ENCODE results near the gene BTBD2. TPM values are rescaled to one million over a fixed set of nuclear protein-coding genes. Genes with fewer than 3 reads are reported as not detected.

Gene BTBD2
- total and polyA plus RNA-seq, 2 of the 13 experiments (the other 11 are each of a cell fraction or from before 2014, with no cell fraction given) = 28.1 to 45.3 TPM

- no peak for TF ChIP-seq ETV6 (CRISPR knock-in tag; conservative IDR thresholded peaks at IDR 0.05)
- TF ChIP-seq TBL1XR1 (IDR thresholded peaks at IDR 0.05; ENCODE audit: borderline replicate concordance, low read length, partially characterized antibody) = no peak
- no peak for TF ChIP-seq ZNF230 (CRISPR knock-in tag; IDR thresholded peaks at IDR 0.05)
- TF ChIP-seq, protein P1, sequence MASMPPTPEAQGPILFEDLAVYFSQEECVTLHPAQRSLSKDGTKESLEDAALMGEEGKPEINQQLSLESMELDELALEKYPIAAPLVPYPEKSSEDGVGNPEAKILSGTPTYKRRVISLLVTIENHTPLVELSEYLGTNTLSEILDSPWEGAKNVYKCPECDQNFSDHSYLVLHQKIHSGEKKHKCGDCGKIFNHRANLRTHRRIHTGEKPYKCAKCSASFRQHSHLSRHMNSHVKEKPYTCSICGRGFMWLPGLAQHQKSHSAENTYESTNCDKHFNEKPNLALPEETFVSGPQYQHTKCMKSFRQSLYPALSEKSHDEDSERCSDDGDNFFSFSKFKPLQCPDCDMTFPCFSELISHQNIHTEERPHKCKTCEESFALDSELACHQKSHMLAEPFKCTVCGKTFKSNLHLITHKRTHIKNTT (CRISPR knock-in tag; IDR thresholded peaks at IDR 0.05) = no peak
- TF ChIP-seq ZNF337 (CRISPR knock-in tag; IDR thresholded peaks at IDR 0.05; ENCODE audit: borderline replicate concordance, low read depth) = no peak
- TF ChIP-seq ZNF12 (CRISPR knock-in tag; IDR thresholded peaks at IDR 0.05) = no peak
Observed at GRCh38 chr19:2016041-2016807, 710 bp upstream of the BTBD2 start (continued).

DNA sequence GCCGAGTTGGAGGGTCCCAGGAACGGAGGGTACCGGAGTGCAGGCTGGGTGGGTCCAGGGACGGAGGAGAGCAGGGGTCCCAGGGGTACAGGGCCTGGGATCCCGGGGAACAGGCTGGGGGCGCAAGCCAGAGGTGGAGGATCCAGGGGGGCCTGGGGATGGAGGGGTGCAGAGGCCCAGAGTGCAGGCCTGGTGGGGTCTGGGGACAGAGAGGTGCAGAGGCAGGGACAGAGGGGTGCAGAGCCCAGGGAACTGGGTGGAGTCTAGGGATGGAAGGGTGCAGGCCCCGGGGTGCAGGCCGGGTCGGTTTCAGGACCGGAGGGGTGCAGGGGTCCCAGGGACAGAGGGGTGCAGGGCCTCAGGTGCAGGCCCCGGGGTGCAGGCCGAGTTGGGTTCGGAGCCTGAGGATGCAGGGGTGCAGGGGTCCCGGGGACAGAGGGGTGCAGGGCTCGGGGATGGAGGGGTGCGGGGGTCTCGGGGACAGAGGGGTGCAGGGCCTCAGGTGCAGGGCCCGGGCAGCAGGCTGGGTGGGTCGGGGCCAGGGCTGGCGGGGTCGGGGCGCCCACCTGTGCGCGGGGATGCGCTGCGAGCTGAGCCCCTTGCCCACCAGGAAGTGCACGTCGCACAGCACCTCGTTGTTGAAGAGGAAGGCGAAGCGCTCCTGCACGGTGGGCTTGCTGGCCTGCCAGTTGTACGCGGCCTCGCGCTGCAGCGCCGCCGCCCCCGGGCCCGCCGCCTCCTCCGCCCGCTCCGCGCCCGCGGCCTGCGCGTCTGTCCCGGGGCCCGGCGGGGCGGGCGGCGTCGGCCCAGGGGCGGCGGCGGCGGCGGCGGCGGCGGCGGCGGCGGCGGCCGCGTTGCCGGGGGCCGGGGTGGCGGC lies 545 bp downstream of the BTBD2 start:
- no TSS peak for BruUV-seq (replicated peaks)
- Histone ChIP-seq H3K27ac (ENCODE audit: extremely low read length, insufficient read depth, low read length) (no peak overlapping the region), H4K20me1 (ENCODE audit: insufficient read depth, low read length) (peaks cover 2% of the 10 kb centered on the region; the same call in 1 of the 2 replicates), H3K4me1 (ENCODE audit: insufficient read depth, low read length) (peaks cover 23% of the 10 kb centered on the region), H3K27me3 (ENCODE audit: control insufficient read depth in 1 of 2, insufficient read depth in 2 of 2, low read length in 2 of 2) (no peaks in the 10 kb centered on the region), H3K79me2 (ENCODE audit: insufficient read depth, low read length) (peaks cover 2% of the 10 kb centered on the region), H3K4me2 (ENCODE audit: low read depth, low read length) (peak overlapping the region; percentile 80), H2AFZ (ENCODE audit: low read length) (no peak overlapping the region), H3K4me3 (replicated peaks in 1 of 3; ENCODE audit: insufficient read depth in 1 of 3, low read depth in 2 of 3, low read length in 3 of 3) (peak overlapping the region; percentile 67 to 88 (median 78)), H3K9ac (ENCODE audit: insufficient read depth, low read depth, low read length) (peak overlapping the region; percentile 67; the same call in 1 of the 2 replicates), H3K36me3 (replicated peaks in 1 of 2; ENCODE audit: control insufficient read depth in 1 of 2, insufficient read depth in 2 of 2, low read length in 2 of 2) (no peaks in the 10 kb centered on the region), H3K9me3 (ENCODE audit: low read length) (no peaks in the 10 kb centered on the region)
- intact Hi-C loops (cut with micrococcal nuclease; ENCODE audit: unreplicated experiment) = loop anchor here (1.0 to 10.0 kb wide), 2 partner anchors 54 to 140 kb away; partner anchors contain the start of gene AP3D1
- ChIA-PET POLR2A (no interaction called here), CTCF (ENCODE audit: low intra/inter-chr PET ratio, low total read pairs) (no interaction called here)
- ATAC-seq (peak; percentile 13), FAIRE-seq (no peak), DNase-seq (ENCODE audit: low spot score) (no peak)
- 46% methylated on average over 14 of the region's 74 CpGs for whole genome bisulfite sequencing (ENCODE audit: low lambda C conversion rate)
- in situ Hi-C loops (cut with HindIII; ENCODE audit: extremely low pct_ligation_motif_present, low pct_unique_long_range_greater_than_20kb) = no loop called here
- 0 out of 2 replicates have a peak, but pooled peaks have one; percentile 22 for TF ChIP-seq TMF1 (CRISPR knock-in tag; IDR thresholded peaks at IDR 0.05; ENCODE audit: low read depth)
- no peak for TF ChIP-seq ZNF317 (CRISPR knock-in tag; IDR thresholded peaks at IDR 0.05)
- no peak for TF ChIP-seq ZNF576 (CRISPR knock-in tag; IDR thresholded peaks at IDR 0.05)
- no peak for TF ChIP-seq ELF4 (CRISPR knock-in tag; IDR thresholded peaks at IDR 0.05; ENCODE audit: borderline replicate concordance)
- TF ChIP-seq, protein P2, sequence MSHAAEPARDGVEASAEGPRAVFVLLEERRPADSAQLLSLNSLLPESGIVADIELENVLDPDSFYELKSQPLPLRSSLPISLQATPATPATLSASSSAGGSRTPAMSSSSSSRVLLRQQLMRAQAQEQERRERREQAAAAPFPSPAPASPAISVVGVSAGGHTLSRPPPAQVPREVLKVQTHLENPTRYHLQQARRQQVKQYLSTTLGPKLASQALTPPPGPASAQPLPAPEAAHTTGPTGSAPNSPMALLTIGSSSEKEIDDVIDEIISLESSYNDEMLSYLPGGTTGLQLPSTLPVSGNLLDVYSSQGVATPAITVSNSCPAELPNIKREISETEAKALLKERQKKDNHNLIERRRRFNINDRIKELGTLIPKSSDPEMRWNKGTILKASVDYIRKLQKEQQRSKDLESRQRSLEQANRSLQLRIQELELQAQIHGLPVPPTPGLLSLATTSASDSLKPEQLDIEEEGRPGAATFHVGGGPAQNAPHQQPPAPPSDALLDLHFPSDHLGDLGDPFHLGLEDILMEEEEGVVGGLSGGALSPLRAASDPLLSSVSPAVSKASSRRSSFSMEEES (CRISPR knock-in tag; IDR thresholded peaks at IDR 0.05) = no peak
- peak; percentile 31; the same call in 1 of the 2 replicates for TF ChIP-seq ZFX (CRISPR knock-in tag; IDR thresholded peaks at IDR 0.05; ENCODE audit: low read depth)
- peak; percentile 48 for TF ChIP-seq RBFOX2 (IDR thresholded peaks at IDR 0.05; ENCODE audit: low read depth, low read length)
- peak; percentile 47 for TF ChIP-seq AGO2 (optimal IDR thresholded peaks at IDR 0.05; ENCODE audit: low read depth, low read length)
- TF ChIP-seq ZBTB37 (CRISPR knock-in tag; IDR thresholded peaks at IDR 0.05) = no peak
- no peak for TF ChIP-seq ZNF772 (CRISPR knock-in tag; IDR thresholded peaks at IDR 0.05)

All from HepG2 (cell line).